Measurements from ENCODE around the gene MAML3.

MAML3 gene

DNA sequence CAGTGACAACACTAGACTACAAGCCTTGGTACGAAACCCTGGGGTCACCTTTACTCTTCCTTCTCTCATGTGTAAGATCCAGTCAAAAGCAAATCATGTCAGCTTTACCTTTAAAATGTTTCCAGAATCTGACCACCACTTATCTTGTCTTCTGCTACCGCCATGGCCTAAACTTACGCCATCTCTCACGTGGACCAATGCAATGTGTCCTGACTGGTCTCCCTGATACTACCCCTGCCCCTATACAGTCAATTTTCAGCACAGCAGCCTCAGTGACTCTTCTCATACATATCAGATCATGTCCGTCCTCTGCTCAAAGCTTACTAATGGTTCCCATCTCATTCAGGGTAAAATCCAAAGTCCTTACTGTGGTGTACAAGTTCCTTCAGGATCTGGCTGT lies 15.0 kb upstream of the MAML3 start:
- Mint-ChIP-seq H3K27me3 (no peaks in the 10 kb centered on the region), H3K27ac (no peak overlapping the region), H3K4me3 (no peak overlapping the region), H3K4me1 (no peaks in the 10 kb centered on the region), H3K36me3 (ENCODE audit: low read depth) (no peaks in the 10 kb centered on the region), H3K9me3 (no peaks in the 10 kb centered on the region)
- no peak for DNase-seq
- no peak for ATAC-seq

DNA sequence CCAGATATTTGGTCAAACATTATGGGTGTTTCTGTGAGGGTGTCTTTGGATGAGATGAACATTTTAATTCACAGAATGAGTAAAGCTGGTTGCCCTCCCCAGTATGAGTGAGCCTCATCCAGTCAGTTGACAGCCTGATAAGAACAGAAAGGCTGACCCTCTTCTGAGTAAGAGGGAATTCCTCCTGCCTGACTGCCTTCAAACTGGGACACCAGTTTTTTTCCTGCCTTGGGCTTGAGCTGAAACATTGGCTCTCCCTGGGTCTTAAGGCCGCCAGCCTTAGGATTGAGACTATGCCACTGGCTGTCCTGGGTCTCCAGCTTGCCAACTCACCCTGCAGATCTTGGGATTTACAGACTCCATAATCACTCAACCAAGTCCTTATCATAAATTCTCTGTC lies 14.5 kb upstream of the MAML3 start:
- Mint-ChIP-seq H3K4me3 (no peak overlapping the region), H3K27me3 (no peaks in the 10 kb centered on the region), H3K27ac (no peak overlapping the region), H3K36me3 (ENCODE audit: low read depth) (no peaks in the 10 kb centered on the region), H3K4me1 (no peaks in the 10 kb centered on the region), H3K9me3 (no peaks in the 10 kb centered on the region)
- DNase-seq (no peak), ATAC-seq (no peak)

DNA sequence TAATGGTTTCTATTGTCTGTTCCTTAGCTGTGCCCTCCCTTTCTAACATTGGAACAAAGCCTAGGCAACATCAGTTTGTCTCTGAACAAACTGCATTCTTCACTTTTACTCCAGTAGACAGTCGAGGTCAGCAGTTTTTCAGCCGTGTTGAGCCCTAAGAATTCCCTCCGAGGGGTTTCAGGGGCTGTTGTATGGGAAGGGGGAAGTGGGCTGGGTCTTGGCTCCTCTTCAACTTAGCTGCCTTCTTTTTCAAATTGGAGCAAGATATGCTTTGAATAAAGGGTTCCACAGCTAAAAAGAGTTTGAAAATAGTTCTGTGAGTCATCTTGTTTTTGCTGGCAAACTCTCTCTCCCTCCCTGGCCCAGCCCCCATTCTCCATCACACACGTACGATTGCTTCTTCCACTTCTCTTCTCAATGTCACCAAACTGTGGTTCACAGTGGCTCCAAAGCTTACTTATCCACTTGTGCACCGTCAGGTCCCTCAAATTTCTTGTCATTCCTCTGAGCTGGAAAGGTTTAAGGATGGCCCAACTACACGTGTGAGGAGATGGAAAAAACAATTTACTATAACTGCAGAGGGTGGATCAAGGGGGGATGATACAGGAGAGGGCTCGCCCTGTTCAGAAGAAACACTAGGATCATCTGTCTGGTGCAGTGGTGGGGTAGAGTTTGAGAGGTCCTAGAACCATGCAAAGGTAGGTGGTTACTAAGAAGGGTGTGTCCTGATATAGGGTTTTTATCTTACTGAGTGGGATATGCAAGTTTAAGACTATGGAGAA lies 9.2 kb upstream of the MAML3 start:
- peaks cover 15% of the 10 kb centered on the region for H3K4me1 Mint-ChIP-seq
- DNase-seq (no peak), ATAC-seq (no peak)
- H3K27me3 Mint-ChIP-seq: peaks cover 10% of the 10 kb centered on the region
- H3K4me3 Mint-ChIP-seq: no peak overlapping the region
- no peaks in the 10 kb centered on the region for H3K9me3 Mint-ChIP-seq
- H3K36me3 Mint-ChIP-seq (ENCODE audit: low read depth): no peaks in the 10 kb centered on the region
- no peak overlapping the region for H3K27ac Mint-ChIP-seq

DNA sequence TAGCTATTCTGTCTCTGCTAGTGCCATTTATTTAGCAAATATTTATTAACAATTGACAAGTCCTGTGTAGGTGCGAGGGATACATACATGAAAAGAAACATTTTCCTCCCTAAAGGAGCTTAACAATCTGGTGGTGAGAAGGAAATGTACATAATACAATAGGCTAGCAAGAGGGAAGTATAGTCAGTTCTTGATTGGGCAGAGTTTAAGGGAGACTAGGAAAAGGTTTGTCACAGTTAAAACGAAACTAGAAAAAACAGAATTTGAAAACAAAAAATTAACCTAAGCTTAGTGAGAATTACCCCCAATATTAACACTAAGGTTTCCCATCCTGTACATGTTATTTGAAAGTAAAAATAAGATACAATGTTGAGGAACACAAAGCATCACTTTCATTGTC lies 8.6 kb upstream of the MAML3 start:
- Mint-ChIP-seq H3K4me3 (no peak overlapping the region), H3K36me3 (ENCODE audit: low read depth) (no peaks in the 10 kb centered on the region), H3K4me1 (peaks cover 21% of the 10 kb centered on the region), H3K27ac (no peak overlapping the region), H3K9me3 (no peaks in the 10 kb centered on the region), H3K27me3 (peaks cover 16% of the 10 kb centered on the region)
- DNase-seq (no peak), ATAC-seq (no peak)

DNA sequence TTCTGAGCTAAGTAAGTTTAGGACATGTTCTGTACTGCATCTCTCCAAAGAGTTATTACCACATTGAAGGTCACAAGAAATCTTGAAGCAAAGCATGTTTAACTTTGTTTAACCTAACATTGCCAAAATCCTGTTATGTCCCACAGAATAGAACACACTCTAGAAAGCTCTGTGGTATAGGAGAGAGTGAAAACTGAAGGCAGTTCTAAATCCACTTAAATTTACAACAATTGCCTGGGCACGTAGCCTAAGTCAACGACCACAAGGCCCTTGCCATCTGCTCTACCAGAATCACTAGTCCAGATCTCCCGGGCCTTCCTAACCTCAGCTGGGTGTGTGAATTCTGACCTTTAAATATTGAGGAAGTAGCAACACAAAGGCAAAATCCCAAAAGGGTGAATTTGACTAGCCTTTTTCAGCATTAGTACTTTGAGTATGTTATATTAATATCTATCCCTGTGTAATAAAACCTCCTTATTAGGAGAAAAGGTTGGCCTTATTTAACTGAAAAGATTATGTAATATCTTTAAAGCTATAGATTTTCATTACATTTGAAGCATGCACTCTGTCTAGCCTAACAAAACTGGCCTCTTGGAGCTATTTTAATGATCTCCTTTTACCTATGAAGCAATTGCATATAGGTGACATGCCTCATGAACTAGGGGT lies 4.5 kb upstream of the MAML3 start:
- DNase-seq (no peak), ATAC-seq (no peak)
- no peaks in the 10 kb centered on the region for H3K9me3 Mint-ChIP-seq
- H3K36me3 Mint-ChIP-seq (ENCODE audit: low read depth): no peaks in the 10 kb centered on the region
- H3K4me3 Mint-ChIP-seq: no peak overlapping the region
- no peak overlapping the region for H3K27ac Mint-ChIP-seq
- peaks cover 27% of the 10 kb centered on the region for H3K27me3 Mint-ChIP-seq
- H3K4me1 Mint-ChIP-seq: peaks cover 57% of the 10 kb centered on the region

DNA sequence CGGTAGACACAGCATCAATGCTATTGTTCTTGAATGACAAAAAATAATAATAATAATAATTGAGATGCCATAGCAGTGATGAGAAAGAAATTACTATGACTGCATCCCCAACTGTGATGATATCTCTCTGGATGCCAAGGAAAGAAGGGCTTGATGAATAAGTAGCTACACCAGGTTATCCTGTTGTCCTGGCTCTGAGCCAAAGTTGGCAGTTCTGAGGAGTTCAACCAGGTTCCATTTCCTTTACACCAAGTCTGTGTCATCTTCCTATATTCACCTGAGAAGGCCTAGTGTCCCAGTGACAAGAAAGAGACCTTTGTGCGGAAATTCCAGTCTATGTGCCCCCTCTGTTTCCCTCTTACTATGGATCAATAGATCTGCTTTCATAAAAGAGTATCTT lies 3.4 kb upstream of the MAML3 start:
- H3K4me3 Mint-ChIP-seq: no peak overlapping the region
- no peaks in the 10 kb centered on the region for H3K9me3 Mint-ChIP-seq
- no peaks in the 10 kb centered on the region for H3K36me3 Mint-ChIP-seq (ENCODE audit: low read depth)
- H3K4me1 Mint-ChIP-seq: peaks cover 51% of the 10 kb centered on the region
- H3K27ac Mint-ChIP-seq: no peak overlapping the region
- DNase-seq: no peak
- peaks cover 28% of the 10 kb centered on the region for H3K27me3 Mint-ChIP-seq
- ATAC-seq: no peak

DNA sequence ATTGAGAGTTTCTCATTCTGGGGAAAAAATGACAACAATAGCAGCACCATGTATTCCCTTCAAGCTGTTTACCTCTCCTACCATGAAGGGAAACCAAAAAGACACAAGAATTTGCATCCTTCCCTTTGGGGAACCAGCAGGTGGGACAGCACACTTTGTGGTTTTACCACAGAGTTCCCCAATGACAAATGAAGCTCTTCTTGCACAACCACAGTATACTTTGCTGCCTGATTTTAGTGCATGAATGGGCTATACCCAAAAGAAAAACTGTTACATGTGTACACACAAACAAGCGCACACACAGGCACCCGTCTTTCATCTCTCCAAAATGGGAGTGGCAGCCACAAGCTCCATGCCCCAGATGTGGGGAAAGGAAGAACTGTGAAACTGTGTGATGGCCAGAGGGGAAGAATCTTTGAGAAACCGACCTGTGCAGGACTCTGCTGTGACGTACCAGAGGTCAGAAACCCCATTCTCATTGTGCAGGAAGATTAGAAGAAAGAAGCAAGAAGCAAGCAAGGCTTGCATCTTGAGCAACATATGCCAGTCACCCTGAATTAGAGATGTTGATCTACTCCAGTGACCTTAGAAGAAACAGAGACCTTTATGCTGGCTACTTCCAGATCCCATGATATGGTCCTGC lies 2.7 kb upstream of the MAML3 start:
- no peaks in the 10 kb centered on the region for H3K36me3 Mint-ChIP-seq (ENCODE audit: low read depth)
- H3K9me3 Mint-ChIP-seq: no peaks in the 10 kb centered on the region
- peak overlapping the region; percentile 87 for H3K27ac Mint-ChIP-seq
- DNase-seq (peak; percentile 25), ATAC-seq (peak; percentile 62)
- peaks cover 28% of the 10 kb centered on the region for H3K27me3 Mint-ChIP-seq
- peak overlapping the region; percentile 60 for H3K4me3 Mint-ChIP-seq
- peaks cover 48% of the 10 kb centered on the region for H3K4me1 Mint-ChIP-seq

DNA sequence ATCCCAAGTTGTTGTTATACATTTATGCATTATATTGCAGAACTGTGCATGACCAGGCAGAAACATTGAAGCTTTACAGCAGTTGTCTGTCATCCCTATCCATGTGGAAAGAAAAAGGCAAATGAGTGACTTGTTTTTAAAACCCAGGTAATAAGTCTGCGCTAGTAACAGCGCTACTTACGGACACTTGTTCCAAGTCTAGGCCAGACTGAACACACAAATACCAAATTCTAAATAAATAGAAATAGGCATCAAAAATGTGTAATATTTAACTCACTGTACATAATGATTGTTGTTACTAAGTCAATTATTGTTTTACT lies 548 bp upstream of the MAML3 start:
- DNase-seq: no peak
- H3K36me3 Mint-ChIP-seq (ENCODE audit: low read depth): no peaks in the 10 kb centered on the region
- H3K27me3 Mint-ChIP-seq: peaks cover 24% of the 10 kb centered on the region
- H3K4me1 Mint-ChIP-seq: peaks cover 60% of the 10 kb centered on the region
- ATAC-seq: no peak
- peak overlapping the region; percentile 92 for H3K4me3 Mint-ChIP-seq
- H3K27ac Mint-ChIP-seq: peak overlapping the region; percentile 82
- H3K9me3 Mint-ChIP-seq: no peaks in the 10 kb centered on the region

DNA sequence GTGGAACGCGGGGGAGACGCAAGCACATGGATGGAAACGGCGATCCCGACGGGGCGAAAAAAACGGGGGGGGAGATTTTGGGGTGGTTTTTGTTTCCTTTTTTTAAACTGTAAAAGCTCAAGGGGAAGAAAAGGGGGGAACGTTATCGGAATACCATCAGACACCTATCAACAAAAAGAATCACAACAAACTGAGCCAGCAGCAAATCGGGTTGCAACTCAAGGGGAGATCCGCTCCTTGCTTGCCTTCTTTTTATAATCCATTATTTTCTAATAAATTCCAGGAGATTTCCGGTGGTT lies 616 bp downstream of the MAML3 start:
- ATAC-seq: no peak
- H3K27me3 Mint-ChIP-seq: peaks cover 32% of the 10 kb centered on the region
- H3K27ac Mint-ChIP-seq: peak overlapping the region; percentile 82
- H3K4me1 Mint-ChIP-seq: peaks cover 59% of the 10 kb centered on the region
- no peak for DNase-seq
- no peaks in the 10 kb centered on the region for H3K36me3 Mint-ChIP-seq (ENCODE audit: low read depth)
- H3K9me3 Mint-ChIP-seq: no peaks in the 10 kb centered on the region
- H3K4me3 Mint-ChIP-seq: peak overlapping the region; percentile 92

DNA sequence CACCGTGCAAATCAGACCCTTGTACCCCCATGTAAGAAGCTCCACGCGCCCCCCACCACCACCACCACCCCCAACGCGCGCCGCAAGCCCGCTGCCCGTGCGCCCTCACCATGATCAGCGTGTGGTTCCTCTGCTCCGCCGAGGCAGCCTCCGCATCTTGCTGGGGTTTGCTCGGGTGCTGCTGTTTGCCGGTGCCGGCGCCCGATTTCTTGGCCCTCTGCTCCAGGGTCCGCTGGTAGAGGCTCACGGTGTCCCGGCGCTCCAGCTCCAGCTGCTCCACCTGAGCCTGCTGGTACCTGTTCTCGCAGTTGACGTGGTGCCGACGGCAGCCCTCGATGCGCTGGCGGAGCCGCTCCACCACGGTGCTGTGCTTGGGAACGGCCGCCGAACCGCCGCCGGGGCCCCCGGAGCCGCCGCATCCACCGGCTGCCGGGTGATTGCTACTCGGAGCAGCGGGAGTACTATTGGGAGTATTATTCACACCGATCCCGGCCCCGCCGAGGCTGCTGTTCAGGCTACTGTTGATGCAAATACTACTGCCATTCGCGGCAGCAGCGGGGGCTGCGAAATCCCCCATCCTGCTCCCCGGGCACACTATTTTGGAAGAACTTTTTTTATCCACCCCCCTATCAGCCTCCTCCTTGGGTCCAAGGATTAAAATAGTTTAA lies 1.1 kb downstream of the MAML3 start:
- Mint-ChIP-seq H3K4me3 (peak overlapping the region; percentile 92), H3K27me3 (peaks cover 32% of the 10 kb centered on the region), H3K9me3 (no peaks in the 10 kb centered on the region), H3K36me3 (ENCODE audit: low read depth) (no peaks in the 10 kb centered on the region), H3K4me1 (peaks cover 54% of the 10 kb centered on the region), H3K27ac (peak overlapping the region; percentile 91)
- DNase-seq (peak; percentile 51), ATAC-seq (no peak)

DNA sequence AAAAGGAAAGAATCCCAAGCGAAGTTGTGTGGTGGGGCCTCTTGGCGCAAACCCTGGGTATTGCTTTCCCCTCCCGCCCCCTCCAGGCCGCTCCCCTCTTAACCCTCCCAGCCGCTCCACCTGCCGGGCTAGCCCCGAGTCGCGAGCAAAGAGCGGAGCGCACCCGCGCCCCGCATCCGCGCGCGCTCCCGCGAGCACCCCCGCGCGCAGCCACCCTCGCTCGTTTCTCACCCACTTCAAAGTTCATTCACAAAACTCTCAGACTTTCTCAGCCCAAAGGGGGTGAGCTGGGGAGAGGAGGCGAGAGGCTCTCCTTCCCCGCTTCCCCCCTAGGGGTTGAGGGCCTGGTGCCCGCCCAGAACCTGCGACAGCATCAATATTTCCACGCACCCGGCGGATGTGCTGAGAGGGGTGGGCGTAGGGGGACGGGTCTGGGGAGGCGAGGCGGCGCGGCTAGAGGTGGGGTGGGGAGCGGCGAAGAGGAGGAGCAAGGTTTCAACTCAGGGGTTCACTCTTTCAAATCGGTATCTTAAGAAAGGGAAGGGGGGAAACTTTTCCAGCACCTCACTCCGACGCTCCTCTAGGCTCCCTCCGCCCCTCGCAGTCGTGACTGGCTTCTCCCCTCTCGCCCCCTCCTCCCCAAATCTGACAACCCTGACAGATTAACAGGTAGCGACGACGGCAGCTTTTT lies 1.8 kb downstream of the MAML3 start:
- H3K27ac Mint-ChIP-seq: peak overlapping the region; percentile 91

DNA sequence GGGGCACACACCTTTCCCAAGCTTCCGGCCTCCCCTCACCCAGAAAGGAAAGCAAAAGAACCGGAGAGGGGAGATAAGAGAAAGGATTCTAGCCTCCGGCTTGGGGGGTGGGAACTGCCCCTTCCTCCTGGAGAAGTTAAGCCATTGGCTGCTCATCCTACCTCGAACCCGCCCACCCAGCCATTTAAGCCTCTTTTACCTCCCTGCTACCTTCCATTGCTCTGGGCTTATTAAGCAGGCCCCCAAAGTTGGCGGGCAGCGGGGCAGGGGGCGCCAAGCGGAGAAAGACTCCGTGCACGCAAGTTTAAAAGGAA lies 2.3 kb downstream of the MAML3 start:
- ATAC-seq (peak; percentile 21), DNase-seq (no peak)
- H3K4me1 Mint-ChIP-seq: peaks cover 42% of the 10 kb centered on the region

More for the DNA sequence above, 1.8 kb downstream of the MAML3 start:
- DNase-seq (peak; percentile 81), ATAC-seq (peak; percentile 67)
- H3K27me3 Mint-ChIP-seq: peaks cover 31% of the 10 kb centered on the region
- H3K4me1 Mint-ChIP-seq: peaks cover 47% of the 10 kb centered on the region
- H3K4me3 Mint-ChIP-seq: peak overlapping the region; percentile 92
- H3K36me3 Mint-ChIP-seq (ENCODE audit: low read depth): no peaks in the 10 kb centered on the region
- H3K9me3 Mint-ChIP-seq: no peaks in the 10 kb centered on the region

DNA sequence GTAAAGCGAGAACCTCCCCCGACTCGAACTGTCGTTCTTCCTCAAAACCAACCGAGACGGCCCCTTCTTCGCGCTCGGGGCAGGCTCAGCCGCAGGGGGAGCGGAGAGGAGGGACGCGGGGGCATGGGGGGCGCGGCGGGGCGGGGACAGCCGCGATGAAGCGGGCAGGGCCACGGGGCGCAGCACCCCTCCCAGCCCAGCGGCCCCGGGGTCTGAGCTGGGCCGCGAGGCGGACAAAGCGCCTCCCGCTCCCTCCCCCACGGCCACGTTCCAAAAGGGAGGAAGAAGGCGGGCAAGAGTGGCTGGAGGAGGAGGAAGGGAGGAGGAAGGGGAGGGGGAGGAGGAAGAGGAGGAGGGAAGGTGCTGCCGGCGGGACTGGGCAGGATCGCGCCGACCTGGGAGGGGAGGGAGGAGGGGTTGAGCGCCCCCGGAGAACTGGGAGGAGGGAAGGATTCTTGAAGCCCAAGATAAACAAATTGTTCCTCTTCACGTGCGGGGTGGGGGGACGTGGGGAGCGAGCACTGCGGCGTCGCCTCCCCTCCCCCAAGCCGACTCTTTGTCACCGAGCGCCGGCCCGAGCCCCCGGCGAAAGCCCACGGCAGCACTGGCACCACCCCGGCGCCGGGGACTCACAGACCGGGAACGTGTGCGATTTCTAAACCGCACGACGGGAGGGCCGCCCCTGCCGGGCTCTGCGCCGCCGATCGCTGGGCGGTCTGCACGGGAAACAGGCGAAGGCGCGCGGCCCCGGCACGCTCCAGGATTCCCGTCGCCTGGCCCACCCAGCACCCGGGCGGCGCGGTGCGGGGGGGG lies 2.9 kb downstream of the MAML3 start:
- ATAC-seq (peak; percentile 24), DNase-seq (peak; percentile 69)
- H3K4me1 Mint-ChIP-seq: peaks cover 36% of the 10 kb centered on the region
- H3K27ac Mint-ChIP-seq: peak overlapping the region; percentile 73
- H3K9me3 Mint-ChIP-seq: no peaks in the 10 kb centered on the region
- peak overlapping the region; percentile 92 for H3K4me3 Mint-ChIP-seq
- H3K27me3 Mint-ChIP-seq: peaks cover 31% of the 10 kb centered on the region
- no peaks in the 10 kb centered on the region for H3K36me3 Mint-ChIP-seq (ENCODE audit: low read depth)

More for the DNA sequence above, 2.3 kb downstream of the MAML3 start:
- Mint-ChIP-seq H3K36me3 (ENCODE audit: low read depth) (no peaks in the 10 kb centered on the region), H3K27ac (peak overlapping the region; percentile 91), H3K9me3 (no peaks in the 10 kb centered on the region), H3K27me3 (peaks cover 31% of the 10 kb centered on the region), H3K4me3 (peak overlapping the region; percentile 92)

DNA sequence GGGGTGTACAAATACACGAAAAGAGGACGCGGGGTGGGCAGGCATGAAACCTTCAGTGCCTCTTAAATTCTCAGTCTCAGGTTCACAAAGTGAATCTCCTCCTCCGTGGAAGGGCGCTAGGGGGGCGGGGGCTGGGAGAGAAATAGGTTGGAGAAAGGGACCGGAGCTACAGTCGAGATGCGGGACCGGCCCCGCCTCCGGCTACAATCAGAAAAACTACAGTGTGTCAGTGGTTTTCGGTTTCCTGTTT lies 3.4 kb downstream of the MAML3 start:
- Mint-ChIP-seq H3K27me3 (peaks cover 31% of the 10 kb centered on the region), H3K36me3 (ENCODE audit: low read depth) (no peaks in the 10 kb centered on the region), H3K4me3 (peak overlapping the region; percentile 92), H3K27ac (peak overlapping the region; percentile 73), H3K4me1 (peaks cover 31% of the 10 kb centered on the region), H3K9me3 (no peaks in the 10 kb centered on the region)
- DNase-seq: no peak
- ATAC-seq: no peak
